ENCODE data around the gene DYNC1I1. TPM values are rescaled to one million over a fixed set of nuclear protein-coding genes. Genes with fewer than 3 reads are reported as not detected.

Gene DYNC1I1
- total RNA-seq, 2 experiments from 2014 or later: 0.08 TPM; not detected in 1

DNA sequence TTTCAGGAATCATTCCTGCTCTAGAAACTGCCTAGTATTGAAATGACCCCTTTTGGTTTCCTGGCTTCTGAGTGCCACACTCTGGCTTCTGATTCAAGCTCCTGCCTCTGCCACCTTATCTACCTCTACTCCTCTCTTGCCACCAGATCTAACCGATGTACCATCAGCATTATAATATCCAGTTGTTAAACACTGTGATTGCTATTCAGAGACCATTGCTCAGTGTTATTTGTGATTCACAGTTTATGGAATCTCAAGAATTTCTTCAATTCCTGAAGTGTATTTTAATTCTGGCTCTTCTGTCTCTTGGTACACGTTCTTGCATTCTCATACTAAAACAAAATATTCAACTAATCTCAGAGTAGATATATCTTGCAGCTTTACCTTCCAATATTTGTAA lies 88.7 kb downstream of the DYNC1I1 start:
- Mint-ChIP-seq H3K9me3 (peaks cover 7% of the 10 kb centered on the region), H3K27ac (no peak overlapping the region), H3K36me3 (ENCODE audit: low read depth) (no peaks in the 10 kb centered on the region), H3K4me3 (no peak overlapping the region), H3K27me3 (peaks cover 13% of the 10 kb centered on the region), H3K4me1 (ENCODE audit: low read depth) (no peaks in the 10 kb centered on the region)
- intact Hi-C loops (cut with DNase I, micrococcal nuclease): no loop called here
- Histone ChIP-seq H3K27me3 (ENCODE audit: control insufficient read depth in 1 of 2, insufficient read depth in 2 of 2, low read length in 2 of 2) (no peaks in the 10 kb centered on the region), H3K4me3 (ENCODE audit: low read length) (no peak overlapping the region), H3K27ac (ENCODE audit: low read depth in 1 of 2, low read length in 2 of 2) (no peak overlapping the region), H3K9me3 (ENCODE audit: control insufficient read depth in 1 of 2, insufficient read depth in 1 of 2, low read length in 2 of 2) (peaks cover 0 to 6% of the 10 kb centered on the region in 2 experiments), H3K36me3 (ENCODE audit: insufficient read depth, low read length) (no peaks in the 10 kb centered on the region), H3K4me1 (ENCODE audit: insufficient read depth, low read length) (no peaks in the 10 kb centered on the region)
- ChIA-PET POLR2A (no interaction called here), CTCF (no interaction called here)
- TF ChIP-seq, protein P1, sequence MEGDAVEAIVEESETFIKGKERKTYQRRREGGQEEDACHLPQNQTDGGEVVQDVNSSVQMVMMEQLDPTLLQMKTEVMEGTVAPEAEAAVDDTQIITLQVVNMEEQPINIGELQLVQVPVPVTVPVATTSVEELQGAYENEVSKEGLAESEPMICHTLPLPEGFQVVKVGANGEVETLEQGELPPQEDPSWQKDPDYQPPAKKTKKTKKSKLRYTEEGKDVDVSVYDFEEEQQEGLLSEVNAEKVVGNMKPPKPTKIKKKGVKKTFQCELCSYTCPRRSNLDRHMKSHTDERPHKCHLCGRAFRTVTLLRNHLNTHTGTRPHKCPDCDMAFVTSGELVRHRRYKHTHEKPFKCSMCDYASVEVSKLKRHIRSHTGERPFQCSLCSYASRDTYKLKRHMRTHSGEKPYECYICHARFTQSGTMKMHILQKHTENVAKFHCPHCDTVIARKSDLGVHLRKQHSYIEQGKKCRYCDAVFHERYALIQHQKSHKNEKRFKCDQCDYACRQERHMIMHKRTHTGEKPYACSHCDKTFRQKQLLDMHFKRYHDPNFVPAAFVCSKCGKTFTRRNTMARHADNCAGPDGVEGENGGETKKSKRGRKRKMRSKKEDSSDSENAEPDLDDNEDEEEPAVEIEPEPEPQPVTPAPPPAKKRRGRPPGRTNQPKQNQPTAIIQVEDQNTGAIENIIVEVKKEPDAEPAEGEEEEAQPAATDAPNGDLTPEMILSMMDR (IDR thresholded peaks at IDR 0.05): no peak
- DNase-seq (no peak), ATAC-seq (ENCODE audit: poor library complexity) (no peak)

DNA sequence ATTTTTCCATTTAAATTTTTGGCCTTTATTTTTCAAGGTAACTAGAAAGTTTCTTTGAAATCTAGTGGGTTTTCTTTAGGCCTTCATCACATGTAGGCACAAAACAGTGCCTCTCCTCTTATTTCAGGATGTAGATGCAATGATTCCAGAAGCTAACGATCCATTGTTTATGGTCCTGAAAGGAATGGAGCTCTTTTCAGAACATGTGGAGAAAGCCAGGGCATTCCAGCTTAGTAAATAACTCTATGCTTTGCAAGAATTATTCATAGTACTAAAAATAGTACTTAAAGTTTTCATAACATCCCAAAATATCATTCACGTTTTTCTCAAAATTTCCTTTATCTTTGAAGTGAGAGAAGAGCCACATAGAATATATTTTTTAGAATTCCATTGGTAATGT lies 91.3 kb downstream of the DYNC1I1 start:
- Mint-ChIP-seq H3K9me3 (peaks cover 4% of the 10 kb centered on the region), H3K27me3 (peaks cover 9% of the 10 kb centered on the region), H3K27ac (no peak overlapping the region), H3K4me3 (no peak overlapping the region), H3K36me3 (ENCODE audit: low read depth) (no peaks in the 10 kb centered on the region), H3K4me1 (ENCODE audit: low read depth) (no peaks in the 10 kb centered on the region)
- Histone ChIP-seq H3K27ac (ENCODE audit: low read depth in 1 of 2, low read length in 2 of 2) (no peak overlapping the region), H3K4me1 (ENCODE audit: insufficient read depth, low read length) (no peaks in the 10 kb centered on the region), H3K4me3 (ENCODE audit: low read length) (no peak overlapping the region), H3K9me3 (ENCODE audit: control insufficient read depth in 1 of 2, insufficient read depth in 1 of 2, low read length in 2 of 2) (peaks cover 0 to 6% of the 10 kb centered on the region in 2 experiments), H3K27me3 (ENCODE audit: control insufficient read depth in 1 of 2, insufficient read depth in 2 of 2, low read length in 2 of 2) (no peaks in the 10 kb centered on the region), H3K36me3 (ENCODE audit: insufficient read depth, low read length) (no peaks in the 10 kb centered on the region)
- intact Hi-C loops (cut with DNase I, micrococcal nuclease): no loop called here
- DNase-seq (no peak), ATAC-seq (ENCODE audit: poor library complexity) (no peak)
- ChIA-PET CTCF (no interaction called here), POLR2A (no interaction called here)
- TF ChIP-seq, protein P1 (IDR thresholded peaks at IDR 0.05): no peak

DNA sequence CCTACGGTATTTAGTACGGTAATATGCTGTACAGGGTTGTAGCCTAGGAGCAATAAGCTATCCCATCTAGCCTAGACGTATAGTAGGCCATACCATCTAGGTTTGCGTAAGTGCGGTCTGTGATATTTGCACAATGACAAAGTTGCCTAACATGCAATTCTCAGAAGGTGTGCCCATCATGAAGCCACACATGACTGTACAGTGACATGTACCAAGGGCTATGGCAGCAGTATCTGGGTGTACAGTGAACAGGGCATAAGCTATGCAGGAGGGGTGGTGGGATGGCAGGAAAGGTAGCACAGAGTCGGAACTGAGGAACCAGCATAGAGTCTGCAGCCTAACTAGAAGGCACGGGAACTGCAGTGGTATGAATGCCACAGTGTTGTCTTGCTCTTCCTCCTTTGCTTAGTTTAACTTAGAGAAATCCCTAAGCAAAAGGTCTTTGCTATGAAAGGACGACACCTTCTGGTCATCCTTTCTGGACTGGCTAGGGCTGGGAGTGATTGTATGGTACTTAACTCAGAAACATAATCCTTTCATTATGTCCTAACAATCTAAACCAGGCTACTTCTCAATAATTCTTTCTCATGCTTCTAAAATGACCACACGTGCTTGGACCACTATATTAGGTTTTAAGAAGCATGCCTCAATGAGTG lies 93.5 kb downstream of the DYNC1I1 start:
- Mint-ChIP-seq H3K9me3 (no peaks in the 10 kb centered on the region), H3K27ac (no peak overlapping the region), H3K4me3 (no peak overlapping the region), H3K27me3 (peaks cover 9% of the 10 kb centered on the region), H3K36me3 (ENCODE audit: low read depth) (no peaks in the 10 kb centered on the region), H3K4me1 (ENCODE audit: low read depth) (no peaks in the 10 kb centered on the region)
- no peaks in the 10 kb centered on the region for H3K27me3 ChIP-seq (ENCODE audit: control insufficient read depth in 1 of 2, insufficient read depth in 2 of 2, low read length in 2 of 2)
- no peaks in the 10 kb centered on the region for H3K4me1 ChIP-seq (ENCODE audit: insufficient read depth, low read length)
- intact Hi-C loops (cut with DNase I, micrococcal nuclease): no loop called here
- TF ChIP-seq, protein P1 (IDR thresholded peaks at IDR 0.05): no peak
- no peak for DNase-seq
- ChIA-PET CTCF (no interaction called here), POLR2A (no interaction called here)
- no peak overlapping the region for H3K4me3 ChIP-seq (ENCODE audit: low read length)
- no peaks in the 10 kb centered on the region for H3K9me3 ChIP-seq (ENCODE audit: control insufficient read depth in 1 of 2, insufficient read depth in 1 of 2, low read length in 2 of 2)
- no peak overlapping the region for H3K27ac ChIP-seq (ENCODE audit: low read depth in 1 of 2, low read length in 2 of 2)
- ATAC-seq (ENCODE audit: poor library complexity): no peak
- no peaks in the 10 kb centered on the region for H3K36me3 ChIP-seq (ENCODE audit: insufficient read depth, low read length)
